ENCODE data around the gene PLSCR4.

PLSCR4 gene

GRCh38 chr3:146166415-146166821 is 84.5 kb downstream of the PLSCR4 start:
- no peak for DNase-seq
- Histone ChIP-seq H3K9me3 (ENCODE audit: control extremely low read depth in 1 of 5, control insufficient read depth in 4 of 5, insufficient read depth in 2 of 5, low read depth in 1 of 5, low read length in 4 of 5) (no peaks in the 10 kb centered on the region), H3K27ac (ENCODE audit: insufficient read depth in 1 of 2, low read depth in 1 of 2, low read length in 2 of 2, poor library complexity in 1 of 2, severe bottlenecking in 2 of 2) (no peak overlapping the region), H3K4me3 (ENCODE audit: control insufficient read depth in 1 of 7, extremely low read depth in 1 of 7, insufficient read depth in 4 of 7, low read depth in 2 of 7, low read length in 6 of 7) (no peak overlapping the region), H3K36me3 (ENCODE audit: control insufficient read depth in 4 of 4, insufficient read depth in 4 of 4, low read length in 3 of 4) (no peaks in the 10 kb centered on the region), H3K4me1 (ENCODE audit: control extremely low read depth in 1 of 4, control insufficient read depth in 4 of 4, insufficient read depth in 4 of 4, low read length in 3 of 4) (peaks cover 4 to 12% (median 5%) of the 10 kb centered on the region in 4 experiments), H3K27me3 (replicated peaks in 2 of 5; ENCODE audit: control insufficient read depth in 4 of 5, insufficient read depth in 5 of 5, low read length in 4 of 5) (peaks cover 0 to 8% (median 0%) of the 10 kb centered on the region in 5 experiments)
- 100% methylated on average over 1 of the region's 4 CpGs for WGBS (ENCODE audit: insufficient coverage)
- ChIA-PET POLR2A (interaction anchor here (0.5 kb wide), 1 partner anchor 227 kb away, joined by 3 read pairs; no protein-coding TSS in a partner anchor), CTCF (interaction anchor here (1.5 to 2.2 kb wide), 3 partner anchors 10 to 21 kb away, joined by 4 to 6 read pairs (median 5); no protein-coding TSS in a partner anchor)

- Histone ChIP-seq H3K36me3 (ENCODE audit: control insufficient read depth in 4 of 4, insufficient read depth in 4 of 4, low read length in 3 of 4) (no peaks in the 10 kb centered on the region), H3K27me3 (replicated peaks in 2 of 5; ENCODE audit: control insufficient read depth in 4 of 5, insufficient read depth in 5 of 5, low read length in 4 of 5) (peaks cover 0 to 8% (median 0%) of the 10 kb centered on the region in 5 experiments), H3K4me1 (ENCODE audit: control extremely low read depth in 1 of 4, control insufficient read depth in 4 of 4, insufficient read depth in 4 of 4, low read length in 3 of 4) (peaks cover 4 to 13% (median 8%) of the 10 kb centered on the region in 4 experiments), H3K4me3 (ENCODE audit: control insufficient read depth in 1 of 7, extremely low read depth in 1 of 7, insufficient read depth in 4 of 7, low read depth in 2 of 7, low read length in 6 of 7) (no peak overlapping the region), H3K27ac (ENCODE audit: insufficient read depth in 1 of 2, low read depth in 1 of 2, low read length in 2 of 2, poor library complexity in 1 of 2, severe bottlenecking in 2 of 2) (no peak overlapping the region), H3K9me3 (ENCODE audit: control extremely low read depth in 1 of 5, control insufficient read depth in 4 of 5, insufficient read depth in 2 of 5, low read depth in 1 of 5, low read length in 4 of 5) (no peaks in the 10 kb centered on the region)
- DNase-seq: no peak
- POLR2A ChIA-PET: no interaction called here
- CTCF ChIA-PET: interaction anchor here (1.5 to 2.2 kb wide), 3 partner anchors 10 to 22 kb away, joined by 4 to 6 read pairs (median 5); no protein-coding TSS in a partner anchor
- WGBS (ENCODE audit: insufficient coverage): no CpG with 5 or more reads among the region's 2 CpGs
Measured at GRCh38 chr3:146165877-146166276, 85.0 kb downstream of the PLSCR4 start.

- no peak for DNase-seq
- Histone ChIP-seq H3K4me3 (ENCODE audit: control insufficient read depth in 1 of 7, extremely low read depth in 1 of 7, insufficient read depth in 4 of 7, low read depth in 2 of 7, low read length in 6 of 7) (no peak overlapping the region), H3K9me3 (ENCODE audit: control extremely low read depth in 1 of 5, control insufficient read depth in 4 of 5, insufficient read depth in 2 of 5, low read depth in 1 of 5, low read length in 4 of 5) (no peaks in the 10 kb centered on the region), H3K27me3 (replicated peaks in 2 of 5; ENCODE audit: control insufficient read depth in 4 of 5, insufficient read depth in 5 of 5, low read length in 4 of 5) (peaks cover 0 to 10% (median 0%) of the 10 kb centered on the region in 5 experiments), H3K27ac (ENCODE audit: insufficient read depth in 1 of 2, low read depth in 1 of 2, low read length in 2 of 2, poor library complexity in 1 of 2, severe bottlenecking in 2 of 2) (no peak overlapping the region), H3K4me1 (ENCODE audit: control extremely low read depth in 1 of 4, control insufficient read depth in 4 of 4, insufficient read depth in 4 of 4, low read length in 3 of 4) (peaks cover 4 to 18% (median 14%) of the 10 kb centered on the region in 4 experiments), H3K36me3 (ENCODE audit: control insufficient read depth in 4 of 4, insufficient read depth in 4 of 4, low read length in 3 of 4) (no peaks in the 10 kb centered on the region)
- ChIA-PET POLR2A (no interaction called here), CTCF (interaction anchor here (0.7 to 2.2 kb wide), 4 partner anchors 9 to 23 kb away, joined by 3 to 6 read pairs (median 4); no protein-coding TSS in a partner anchor)
- 100% methylated on average over 4 of the region's 7 CpGs for WGBS (ENCODE audit: insufficient coverage)
Measured at GRCh38 chr3:146164971-146165769, 85.7 kb downstream of the PLSCR4 start.

- Histone ChIP-seq H3K9me3 (ENCODE audit: control extremely low read depth in 1 of 5, control insufficient read depth in 4 of 5, insufficient read depth in 2 of 5, low read depth in 1 of 5, low read length in 4 of 5) (no peaks in the 10 kb centered on the region), H3K4me3 (ENCODE audit: control insufficient read depth in 1 of 7, extremely low read depth in 1 of 7, insufficient read depth in 4 of 7, low read depth in 2 of 7, low read length in 6 of 7) (no peak overlapping the region), H3K4me1 (ENCODE audit: control extremely low read depth in 1 of 4, control insufficient read depth in 4 of 4, insufficient read depth in 4 of 4, low read length in 3 of 4) (peaks cover 4 to 25% (median 18%) of the 10 kb centered on the region in 4 experiments), H3K36me3 (ENCODE audit: control insufficient read depth in 4 of 4, insufficient read depth in 4 of 4, low read length in 3 of 4) (no peaks in the 10 kb centered on the region), H3K27ac (ENCODE audit: insufficient read depth in 1 of 2, low read depth in 1 of 2, low read length in 2 of 2, poor library complexity in 1 of 2, severe bottlenecking in 2 of 2) (no peak overlapping the region), H3K27me3 (replicated peaks in 2 of 5; ENCODE audit: control insufficient read depth in 4 of 5, insufficient read depth in 5 of 5, low read length in 4 of 5) (peaks cover 0 to 10% (median 0%) of the 10 kb centered on the region in 5 experiments)
- POLR2A ChIA-PET: no interaction called here
- no peak for DNase-seq
- CTCF ChIA-PET: interaction anchor here (0.6 to 2.2 kb wide), 5 partner anchors 8 to 326 kb away, joined by 3 to 6 read pairs (median 3); no protein-coding TSS in a partner anchor
Measured at GRCh38 chr3:146164506-146164905, 86.4 kb downstream of the PLSCR4 start.

GRCh38 chr3:146164071-146164470 is 86.8 kb downstream of the PLSCR4 start:
- DNase-seq: no peak
- peaks cover 0 to 10% (median 0%) of the 10 kb centered on the region in 5 experiments for H3K27me3 ChIP-seq (replicated peaks in 2 of 5; ENCODE audit: control insufficient read depth in 4 of 5, insufficient read depth in 5 of 5, low read length in 4 of 5)
- H3K4me3 ChIP-seq (ENCODE audit: control insufficient read depth in 1 of 7, extremely low read depth in 1 of 7, insufficient read depth in 4 of 7, low read depth in 2 of 7, low read length in 6 of 7): no peak overlapping the region
- ChIA-PET POLR2A (no interaction called here), CTCF (interaction anchor here (0.6 to 1.1 kb wide), 3 partner anchors 26 to 327 kb away, joined by 3 read pairs; no protein-coding TSS in a partner anchor)
- no peaks in the 10 kb centered on the region for H3K36me3 ChIP-seq (ENCODE audit: control insufficient read depth in 4 of 4, insufficient read depth in 4 of 4, low read length in 3 of 4)
- H3K4me1 ChIP-seq (ENCODE audit: control extremely low read depth in 1 of 4, control insufficient read depth in 4 of 4, insufficient read depth in 4 of 4, low read length in 3 of 4): peaks cover 4 to 29% (median 19%) of the 10 kb centered on the region in 4 experiments
- H3K9me3 ChIP-seq (ENCODE audit: control extremely low read depth in 1 of 5, control insufficient read depth in 4 of 5, insufficient read depth in 2 of 5, low read depth in 1 of 5, low read length in 4 of 5): no peaks in the 10 kb centered on the region
- no peak overlapping the region for H3K27ac ChIP-seq (ENCODE audit: insufficient read depth in 1 of 2, low read depth in 1 of 2, low read length in 2 of 2, poor library complexity in 1 of 2, severe bottlenecking in 2 of 2)

- ChIA-PET CTCF (interaction anchor here (1.0 to 1.1 kb wide), 2 partner anchors 26 to 86 kb away, joined by 3 read pairs; no protein-coding TSS in a partner anchor), POLR2A (no interaction called here)
- peak; percentile 10 to 50 (median 34) for DNase-seq
Measured at GRCh38 chr3:146163584-146163983, 87.3 kb downstream of the PLSCR4 start.

GRCh38 chr3:146162561-146162960 is 88.3 kb downstream of the PLSCR4 start:
- WGBS (ENCODE audit: insufficient coverage): 100% methylated on average over 2 of the region's 2 CpGs
- Histone ChIP-seq H3K4me1 (ENCODE audit: control extremely low read depth in 1 of 4, control insufficient read depth in 4 of 4, insufficient read depth in 4 of 4, low read length in 3 of 4) (peaks cover 4 to 44% (median 21%) of the 10 kb centered on the region in 4 experiments), H3K27me3 (replicated peaks in 2 of 5; ENCODE audit: control insufficient read depth in 4 of 5, insufficient read depth in 5 of 5, low read length in 4 of 5) (peaks cover 0 to 10% (median 0%) of the 10 kb centered on the region in 5 experiments), H3K9me3 (ENCODE audit: control extremely low read depth in 1 of 5, control insufficient read depth in 4 of 5, insufficient read depth in 2 of 5, low read depth in 1 of 5, low read length in 4 of 5) (no peaks in the 10 kb centered on the region), H3K4me3 (ENCODE audit: control insufficient read depth in 1 of 7, extremely low read depth in 1 of 7, insufficient read depth in 4 of 7, low read depth in 2 of 7, low read length in 6 of 7) (no peak overlapping the region), H3K36me3 (ENCODE audit: control insufficient read depth in 4 of 4, insufficient read depth in 4 of 4, low read length in 3 of 4) (no peaks in the 10 kb centered on the region), H3K27ac (ENCODE audit: insufficient read depth in 1 of 2, low read depth in 1 of 2, low read length in 2 of 2, poor library complexity in 1 of 2, severe bottlenecking in 2 of 2) (no peak overlapping the region)
- DNase-seq: no peak
- POLR2A ChIA-PET: no interaction called here
- CTCF ChIA-PET: interaction anchor here (1.3 to 8.0 kb wide), 3 partner anchors 27 to 97 kb away, joined by 3 to 43 read pairs (median 6); no protein-coding TSS in a partner anchor

More at GRCh38 chr3:146163584-146163983, 87.3 kb downstream of the PLSCR4 start:
- H3K4me3 ChIP-seq (ENCODE audit: control insufficient read depth in 1 of 7, extremely low read depth in 1 of 7, insufficient read depth in 4 of 7, low read depth in 2 of 7, low read length in 6 of 7): no peak overlapping the region
- peaks cover 0 to 10% (median 0%) of the 10 kb centered on the region in 5 experiments for H3K27me3 ChIP-seq (replicated peaks in 2 of 5; ENCODE audit: control insufficient read depth in 4 of 5, insufficient read depth in 5 of 5, low read length in 4 of 5)
- H3K9me3 ChIP-seq (ENCODE audit: control extremely low read depth in 1 of 5, control insufficient read depth in 4 of 5, insufficient read depth in 2 of 5, low read depth in 1 of 5, low read length in 4 of 5): no peaks in the 10 kb centered on the region
- H3K4me1 ChIP-seq (ENCODE audit: control extremely low read depth in 1 of 4, control insufficient read depth in 4 of 4, insufficient read depth in 4 of 4, low read length in 3 of 4): peaks cover 4 to 34% (median 19%) of the 10 kb centered on the region in 4 experiments
- no peak overlapping the region for H3K27ac ChIP-seq (ENCODE audit: insufficient read depth in 1 of 2, low read depth in 1 of 2, low read length in 2 of 2, poor library complexity in 1 of 2, severe bottlenecking in 2 of 2)
- WGBS (ENCODE audit: insufficient coverage): 91% methylated on average over 1 of the region's 2 CpGs
- H3K36me3 ChIP-seq (ENCODE audit: control insufficient read depth in 4 of 4, insufficient read depth in 4 of 4, low read length in 3 of 4): no peaks in the 10 kb centered on the region

Measured in common myeloid progenitor, CD34-positive (primary cell).